ENCODE results near the gene MYLK.
"Not testable (repeated sequence)": the region's sequence is repeated elsewhere in the genome, so short reads cannot be mapped to it uniquely, and the experiment has no call there.

The MYLK gene

GRCh38 chr3:123750209-123750608 is 133.9 kb downstream of the MYLK start:
- DNase-seq (ENCODE audit: low read depth) = no peak

DNA sequence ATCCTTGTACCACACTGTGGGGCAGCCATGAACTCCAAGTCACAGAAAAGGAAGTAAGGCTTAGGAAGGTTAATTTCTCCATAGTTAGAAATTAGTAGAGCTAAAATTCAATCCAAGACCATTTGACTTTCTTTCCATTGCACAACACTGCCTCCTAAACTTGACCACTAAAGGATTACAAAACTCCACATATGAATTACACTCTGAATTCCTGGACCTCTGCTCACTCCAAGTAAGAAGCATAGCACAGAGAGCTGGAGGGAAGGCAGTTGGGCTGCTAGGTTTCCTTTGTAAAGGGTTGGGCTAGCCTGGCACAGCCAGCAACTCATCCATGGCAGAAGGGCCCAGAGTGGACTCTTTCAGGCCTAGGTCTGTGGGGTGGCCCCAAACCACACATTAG is 134.4 kb downstream of the MYLK start:
- no peak for DNase-seq (ENCODE audit: low read depth)

DNA sequence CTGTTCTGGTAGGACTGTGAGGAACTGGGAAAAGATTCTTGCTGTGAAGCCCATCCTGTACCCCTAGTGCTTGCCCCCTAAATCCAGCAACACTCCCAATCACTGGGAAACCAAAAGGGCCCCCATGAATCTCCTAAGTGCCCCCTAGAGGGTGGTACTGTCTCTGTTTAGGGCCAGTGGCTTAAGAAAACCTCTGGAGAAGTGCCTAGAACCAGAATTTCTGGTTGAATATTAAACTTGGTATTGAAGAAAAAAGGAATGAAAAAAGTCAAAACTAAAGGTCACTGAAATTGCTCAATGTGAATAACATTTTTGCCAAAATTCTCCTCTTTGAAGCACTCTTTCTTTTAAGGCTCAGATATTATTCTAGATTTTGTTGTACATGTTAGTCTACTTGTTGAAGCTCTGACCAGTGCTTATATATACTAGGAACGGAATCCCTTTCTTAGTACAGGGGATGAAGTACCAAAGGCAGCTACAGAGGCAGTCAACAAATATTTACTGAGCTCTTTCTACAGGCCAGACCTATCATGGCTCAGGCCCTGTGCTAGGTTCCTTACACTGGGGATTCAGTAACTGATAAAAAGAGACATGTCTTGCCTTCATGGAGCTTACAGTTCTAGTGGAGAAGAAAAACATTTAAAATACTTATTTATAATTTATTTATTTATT is 138.8 kb downstream of the MYLK start:
- no peak for DNase-seq (ENCODE audit: low read depth)

DNA sequence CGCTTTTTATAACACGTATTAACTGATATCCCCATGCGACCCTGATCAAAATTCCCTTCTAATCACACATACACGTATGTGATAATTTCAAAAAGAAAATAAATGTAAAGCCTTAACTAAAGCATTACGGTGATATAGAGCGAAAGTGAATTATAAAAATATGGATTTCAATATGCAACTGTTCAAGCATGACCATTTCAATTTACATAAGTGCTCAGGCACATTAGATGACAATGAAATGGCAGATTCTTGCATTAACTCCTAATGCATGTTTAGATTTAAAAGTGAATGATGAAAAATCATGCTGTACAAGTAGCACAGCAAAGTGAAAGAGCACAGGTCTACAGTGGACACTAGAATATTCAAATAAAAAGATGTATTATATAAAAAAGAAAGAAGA is 140.1 kb downstream of the MYLK start:
- DNase-seq (ENCODE audit: low read depth) = no peak

DNA sequence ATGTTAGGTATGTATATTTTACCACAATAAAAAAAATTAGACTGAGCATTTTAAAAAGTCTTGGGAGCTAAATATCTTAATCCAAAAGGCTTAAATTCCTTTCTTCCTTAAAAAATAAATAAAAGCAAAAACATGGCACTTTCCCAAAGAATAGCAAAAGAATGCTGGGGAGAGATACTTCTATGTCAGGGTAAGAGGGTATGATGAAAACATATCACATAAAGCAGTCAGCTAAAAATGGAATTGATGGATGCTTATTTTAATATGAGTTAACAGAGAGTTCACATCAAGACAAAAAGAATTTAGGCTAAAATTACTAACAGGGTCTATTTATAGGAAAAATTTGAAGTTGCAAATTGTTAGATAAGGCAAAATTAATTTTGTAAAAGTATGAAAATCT is 141.0 kb downstream of the MYLK start:
- no peak for DNase-seq (ENCODE audit: low read depth)

- DNase-seq (ENCODE audit: low read depth) = no peak
These were observed 143.1 kb downstream of the MYLK start for GRCh38 chr3:123741041-123741511.

- DNase-seq (ENCODE audit: low read depth) = no peak
These were observed 143.7 kb downstream of the MYLK start for GRCh38 chr3:123740391-123740822.

- no peak for DNase-seq (ENCODE audit: low read depth)
These were observed 144.4 kb downstream of the MYLK start for GRCh38 chr3:123739754-123740153.

- DNase-seq (ENCODE audit: low read depth) = no peak
These were observed 145.0 kb downstream of the MYLK start for GRCh38 chr3:123739106-123739505.

DNA sequence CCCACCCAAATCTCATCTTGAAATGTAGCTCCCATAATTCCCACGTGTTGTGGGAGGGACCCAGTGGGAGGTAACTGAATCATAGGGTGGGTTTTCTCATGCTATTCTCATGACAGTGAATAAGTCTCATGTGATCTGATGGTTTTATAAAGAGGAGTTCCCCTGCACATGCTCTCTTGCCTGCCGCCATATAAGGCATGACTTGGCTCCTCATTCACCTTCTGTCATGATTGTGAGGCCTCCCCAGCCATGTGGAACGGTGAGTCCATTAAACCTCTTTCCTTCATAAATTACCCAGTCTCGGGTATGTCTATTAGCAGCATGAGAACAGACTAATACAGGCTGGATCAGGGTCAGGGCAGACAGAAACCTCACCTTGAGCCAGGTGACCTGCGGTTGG is 145.6 kb downstream of the MYLK start:
- not testable (repeated sequence) for DNase-seq (ENCODE audit: low read depth)

DNA sequence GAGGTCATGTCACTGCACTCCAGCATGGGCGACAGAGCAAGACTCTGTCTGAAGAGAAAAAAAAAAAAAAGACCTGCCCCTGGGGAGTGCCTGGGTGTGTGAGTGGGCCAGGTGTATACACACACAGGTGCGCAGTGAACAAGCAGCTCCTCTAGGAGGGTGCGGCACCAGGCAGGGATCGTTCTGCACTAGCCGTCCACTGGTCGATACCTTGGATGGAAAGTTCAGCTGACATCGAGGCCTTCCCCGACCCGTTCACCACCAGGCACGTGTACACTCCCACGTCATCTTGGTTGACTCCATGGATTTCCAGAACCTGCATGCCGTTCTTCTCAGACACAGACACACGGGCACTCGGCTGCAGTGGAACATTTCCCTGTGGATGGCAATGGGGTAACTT is 147.0 kb downstream of the MYLK start:
- no peak for DNase-seq (ENCODE audit: low read depth)

DNA sequence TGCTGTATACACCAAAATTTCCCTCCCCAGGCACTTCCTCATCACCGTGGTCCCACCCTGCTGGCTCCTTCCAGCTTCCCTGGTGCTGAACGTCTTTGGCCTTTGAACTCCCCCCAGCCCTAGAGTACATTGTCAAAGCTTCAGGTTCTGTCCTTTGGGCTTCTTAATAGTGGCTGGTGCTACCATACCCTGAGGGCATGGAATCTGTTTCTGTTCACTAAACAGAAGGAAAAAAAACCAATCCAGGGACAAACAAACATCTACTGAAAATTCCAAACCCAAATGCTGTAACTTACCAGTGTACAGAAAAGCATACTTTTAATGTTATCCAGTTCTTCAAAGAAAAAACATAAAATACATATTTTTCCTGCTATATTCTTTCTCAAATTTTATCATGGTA is 148.7 kb downstream of the MYLK start:
- no peak for DNase-seq (ENCODE audit: low read depth)

DNA sequence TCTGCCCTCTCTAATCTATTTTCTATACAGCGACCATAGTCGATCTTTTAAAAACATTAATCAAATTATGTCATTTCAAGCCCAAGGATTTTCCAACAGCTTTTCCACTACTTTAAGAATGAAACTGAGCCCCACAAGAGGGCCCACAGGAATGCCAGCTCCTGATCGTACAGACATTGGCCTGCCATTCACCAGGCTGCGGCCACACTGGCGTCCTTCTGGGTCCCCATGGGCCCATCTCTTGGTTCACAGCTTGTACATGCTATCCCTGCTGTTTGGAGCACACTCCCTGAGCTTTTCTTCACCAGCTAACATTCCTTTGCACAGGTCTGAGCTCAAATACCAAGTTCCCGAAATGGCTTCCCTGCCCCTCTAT is 149.6 kb downstream of the MYLK start:
- DNase-seq (ENCODE audit: low read depth) = no peak

DNA sequence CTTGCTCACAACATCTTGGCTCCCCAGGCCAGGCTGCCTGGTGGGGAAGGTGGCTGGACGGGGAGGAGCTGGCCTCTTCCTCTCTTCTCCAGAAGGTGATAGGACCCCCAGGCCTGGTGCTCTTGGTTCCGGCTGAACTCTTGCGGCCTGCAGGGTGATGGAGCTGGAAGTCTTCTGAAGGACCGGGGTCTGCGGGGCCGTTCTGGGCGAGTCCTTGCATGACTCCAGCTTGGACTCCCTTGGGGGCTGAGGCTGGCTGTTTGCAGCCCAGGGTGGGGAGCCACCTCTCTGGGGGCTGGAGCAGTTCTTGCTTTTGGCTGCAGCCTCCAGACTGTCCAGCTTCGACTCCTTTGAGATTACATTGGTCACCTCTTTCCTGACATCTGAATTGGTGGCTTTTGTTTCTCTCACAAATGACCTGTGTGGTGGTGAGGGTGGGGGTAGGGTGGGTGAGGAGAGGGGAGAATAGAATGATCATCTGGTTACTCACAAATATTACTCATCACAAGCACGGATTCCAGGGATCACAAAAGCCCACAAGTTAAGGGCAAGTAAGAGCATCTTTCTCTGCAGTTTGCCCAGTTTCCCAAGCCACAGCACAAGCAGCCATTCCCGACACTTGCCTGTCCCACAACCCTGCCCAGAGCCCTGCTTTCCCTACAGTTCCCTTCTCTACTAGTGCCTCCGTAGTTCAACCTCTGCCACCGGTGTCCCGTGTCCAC is 150.2 kb downstream of the MYLK start:
- no peak for DNase-seq (ENCODE audit: low read depth)

GRCh38 chr3:123733341-123733740 is 150.8 kb downstream of the MYLK start:
- no peak for DNase-seq (ENCODE audit: low read depth)

GRCh38 chr3:123732447-123732846 is 151.7 kb downstream of the MYLK start:
- DNase-seq (ENCODE audit: low read depth) = no peak

- DNase-seq (ENCODE audit: low read depth) = no peak
These were observed 153.3 kb downstream of the MYLK start for GRCh38 chr3:123730829-123731228.

GRCh38 chr3:123728991-123729390 is 155.1 kb downstream of the MYLK start:
- no peak for DNase-seq (ENCODE audit: low read depth)

DNA sequence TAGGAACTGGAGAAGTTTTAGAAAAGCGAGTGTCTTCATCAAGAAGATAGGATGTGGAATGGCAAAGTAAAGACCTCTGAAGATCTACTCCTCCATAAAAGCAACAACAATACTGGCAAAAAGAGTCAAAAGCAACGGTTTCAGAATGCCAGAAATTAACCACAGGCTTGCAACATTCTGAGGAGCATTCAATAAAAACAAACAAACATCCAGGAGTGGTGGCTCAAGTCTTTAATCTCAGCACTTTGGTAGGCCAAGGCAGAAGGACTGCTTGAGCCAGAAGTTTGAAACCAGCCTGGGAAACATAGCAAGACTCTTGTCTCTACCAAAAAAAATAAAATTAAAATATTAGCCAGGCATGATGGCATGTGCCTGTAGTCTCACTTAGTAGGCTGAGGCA is 156.1 kb downstream of the MYLK start:
- DNase-seq (ENCODE audit: low read depth) = no peak

DNA sequence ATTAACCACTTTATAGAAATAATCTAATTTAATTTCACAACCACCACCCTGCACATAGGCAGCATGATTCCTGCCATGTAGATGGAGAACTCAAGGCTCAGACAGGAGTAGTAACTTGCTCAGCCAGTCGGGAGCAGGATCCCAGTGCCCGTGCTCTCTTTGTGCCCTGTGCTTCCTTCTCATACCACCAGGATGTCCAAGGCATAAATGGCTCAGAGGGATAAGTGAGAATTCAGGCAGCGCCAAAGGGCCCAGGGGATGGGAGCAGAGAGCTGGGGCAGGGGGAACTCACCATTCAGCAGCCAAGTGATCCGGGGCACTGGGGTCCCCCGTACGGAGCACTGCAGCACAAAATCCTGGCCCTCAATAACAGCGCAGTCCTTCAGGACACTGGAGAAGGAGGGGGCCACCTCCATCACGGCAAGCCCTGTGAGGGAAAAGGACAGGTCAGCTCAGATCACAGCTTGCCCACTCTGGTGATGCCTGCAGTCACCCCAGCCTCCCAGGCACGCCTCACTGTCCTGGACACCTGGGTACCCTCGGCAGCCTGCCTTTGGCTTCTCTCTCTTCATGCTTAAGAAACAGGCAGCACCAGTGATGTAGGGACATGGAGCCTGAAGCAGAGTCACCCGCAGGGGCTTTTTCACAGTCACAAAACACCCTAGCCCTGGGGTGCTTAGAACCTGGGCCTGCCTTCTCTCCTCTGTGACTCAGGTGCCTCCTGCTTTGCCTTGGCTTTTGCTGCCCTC is 158.3 kb downstream of the MYLK start:
- DNase-seq (ENCODE audit: low read depth) = no peak

- DNase-seq (ENCODE audit: low read depth) = no peak
These were observed 159.8 kb downstream of the MYLK start for GRCh38 chr3:123724306-123724705.

DNA sequence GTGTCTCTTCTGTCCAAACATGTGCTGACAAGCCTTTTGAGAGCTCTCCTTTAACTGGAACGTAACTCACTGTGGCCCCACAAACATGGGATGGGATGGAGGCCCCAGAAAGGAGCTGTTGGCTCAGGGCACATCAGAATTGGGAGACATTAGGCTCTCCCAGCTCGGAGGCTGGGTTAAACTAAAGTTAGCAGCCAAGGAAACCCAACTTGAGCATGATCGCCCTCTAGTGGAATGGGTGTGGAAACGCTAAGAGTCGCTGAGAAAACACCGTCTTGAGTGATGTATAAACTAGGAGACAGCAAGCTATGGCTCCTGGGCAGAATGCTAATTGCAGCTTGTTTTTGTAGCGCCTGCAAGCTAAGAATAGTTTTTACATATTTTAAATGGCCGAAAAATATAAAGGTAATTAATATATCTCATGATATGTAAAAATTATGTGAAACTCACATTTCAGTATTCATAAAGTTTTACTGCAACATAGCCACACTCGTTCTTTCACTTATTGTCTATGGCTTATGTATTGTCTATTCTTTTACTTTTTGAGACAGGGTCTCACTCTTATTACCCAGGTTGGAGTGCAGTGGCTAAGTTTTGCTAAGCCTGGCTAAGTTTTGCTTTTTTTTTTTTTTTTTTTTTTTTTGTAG is 160.5 kb downstream of the MYLK start:
- DNase-seq (ENCODE audit: low read depth) = no peak

GRCh38 chr3:123723070-123723469 is 161.1 kb downstream of the MYLK start:
- DNase-seq (ENCODE audit: low read depth) = no peak

Measured in stimulated activated CD8-positive, alpha-beta memory T cell treated with anti-CD3 and anti-CD28 coated beads, Interleukin-15, amount 100 ng/mL, for 24 hours (primary cell).